A549 (cell line): ENCODE results near the gene PKN1. TPM values are rescaled to one million over a fixed set of nuclear protein-coding genes. Genes with fewer than 3 reads are reported as not detected.

Source experiments
- ATAC-seq, 2 experiments: fragments of 200-7000 bp in 1 of 2; fragments of >200 bp in 1 of 2; cut with Nextera tagmentation in 1 of 2; cut with Tn5 transposase in 1 of 2; 3 replicates each; pipeline versions ENCODE4 v1.8.0 to v1.9.1; 2018 to 2020; ENCODE audit warnings: mild to moderate bottlenecking in 1 of 2, moderate library complexity in 1 of 2
- CTCF ChIA-PET: fragments of 300-600 bp; sonication (Branson Sonifier 250); formaldehyde crosslinking; extraction: SDS; loops from one replicate; lab custom pipeline; 2021; ENCODE audit warnings: antibody characterized with exemption, inconsistent platforms; lab: Yijun Ruan, JAX
- POLR2A ChIA-PET: fragments of 350-600 bp; formaldehyde crosslinking; extraction: SDS; loops from one replicate; lab custom pipeline; 2021; ENCODE audit warnings: antibody characterized with exemption, inconsistent platforms; lab: Yijun Ruan, JAX
- DNase-seq, 2 experiments: peaks; one replicate each; pipeline versions ENCODE4 v3.0.0 to v3.0.0-alpha.2; 2011 to 2016; ENCODE audit warnings: low read depth in 1 of 2, low spot score in 1 of 2
- FAIRE-seq: peaks from 2 replicates; lab custom pipeline; 2011; peaks lifted over from hg19 to GRCh38; lab: Jason Lieb, UNC
- H3K27ac ChIP-seq, 2 experiments: fragments of >200 bp; sonication (Bioruptor Twin); formaldehyde crosslinking; 3 replicates each; pipeline ENCODE4 v1.5.1; 2016 to 2017
- H3K4me1 ChIP-seq: fragments of >200 bp; sonication (Bioruptor Twin); formaldehyde crosslinking; 3 replicates; pipeline ENCODE4 v1.6.1; 2016
- H3K4me2 ChIP-seq: fragments of >200 bp; sonication (Bioruptor Twin); formaldehyde crosslinking; 3 replicates; pipeline ENCODE4 v1.6.1; 2016
- H3K4me3 ChIP-seq: fragments of >200 bp; sonication (Bioruptor Twin); formaldehyde crosslinking; 3 replicates; pipeline ENCODE4 v1.5.1; 2016
- H3K9me3 ChIP-seq: fragments of >200 bp; sonication (Bioruptor Twin); formaldehyde crosslinking; 3 replicates; pipeline ENCODE4 v1.6.1; 2016
- CBX2 ChIP-seq: fragments of 200-600 bp; sonication (generic); IDR thresholded peaks from 2 replicates; pipeline ENCODE4 v1.6.1; 2016; ENCODE audit warnings: low read depth, mild to moderate bottlenecking, borderline replicate concordance
- CBX8 ChIP-seq: fragments of 200-600 bp; sonication (generic); IDR thresholded peaks from 2 replicates; pipeline ENCODE4 v1.6.1; 2016
- CHD2 ChIP-seq: fragments of 150-350 bp; IDR thresholded peaks from 2 replicates; pipeline ENCODE4 v1.6.1; 2014; ENCODE audit warnings: low read length; ENCODE audit not compliant: partially characterized antibody
- CHD4 ChIP-seq: fragments of 200-600 bp; sonication (generic); IDR thresholded peaks from 2 replicates; pipeline ENCODE4 v1.6.1; 2016; ENCODE audit warnings: antibody characterized with exemption, mild to moderate bottlenecking, borderline replicate concordance
- EHMT2 ChIP-seq: fragments of 200-600 bp; sonication (generic); IDR thresholded peaks from 2 replicates; pipeline ENCODE4 v1.6.1; 2016; ENCODE audit warnings: antibody characterized with exemption, low read depth, mild to moderate bottlenecking, moderate library complexity
- EP300 ChIP-seq, 2 experiments: fragments of >200 bp; sonication (Bioruptor Twin); formaldehyde crosslinking; IDR thresholded peaks; 2 replicates in 1 of 2; 3 replicates in 1 of 2; pipeline ENCODE4 v1.6.1; 2016 to 2017
- ESRRA ChIP-seq: fragments of 150-350 bp; IDR thresholded peaks from 2 replicates; pipeline ENCODE4 v1.6.1; 2014; ENCODE audit warnings: mild to moderate bottlenecking, low read length, borderline replicate concordance
- FOXS1 ChIP-seq: fragments of 250-450 bp; sonication (Bioruptor Pico); IDR thresholded peaks from 2 replicates; pipeline ENCODE4 v1.5.0; 2020; ENCODE audit warnings: mild to moderate bottlenecking, moderate library complexity
- GATA3 ChIP-seq: IDR thresholded peaks from 2 replicates; pipeline ENCODE4 v1.6.1; 2012; ENCODE audit warnings: borderline replicate concordance
- HEYL ChIP-seq: fragments of 250-450 bp; sonication (Bioruptor Pico); IDR thresholded peaks from 2 replicates; pipeline ENCODE4 v1.8.0; 2021; ENCODE audit warnings: mild to moderate bottlenecking, moderate library complexity
- HOXB13 ChIP-seq: fragments of 250-450 bp; sonication (Bioruptor Pico); IDR thresholded peaks from 2 replicates; pipeline ENCODE4 v1.5.0; 2020; ENCODE audit warnings: low read depth, mild to moderate bottlenecking, moderate library complexity
- JUNB ChIP-seq: fragments of >200 bp; sonication (Bioruptor Twin); formaldehyde crosslinking; IDR thresholded peaks from 2 replicates; pipeline ENCODE4 v1.6.1; 2016
- MAFK ChIP-seq: fragments of 450-650 bp; IDR thresholded peaks from 2 replicates; pipeline ENCODE4 v1.6.1; 2014; ENCODE audit not compliant: partially characterized antibody
- MYC ChIP-seq: IDR thresholded peaks from 2 replicates; pipeline ENCODE4 v1.6.1; 2012; ENCODE audit warnings: mild to moderate bottlenecking, inconsistent platforms, low read length, improper control_type of control experiment, borderline replicate concordance
- NFE2L2 ChIP-seq: fragments of 150-350 bp; conservative IDR thresholded peaks from 2 replicates; pipeline ENCODE4 v1.6.1; 2014; ENCODE audit warnings: low read length
- NR3C1 ChIP-seq: fragments of >200 bp; sonication (Bioruptor Twin); formaldehyde crosslinking; IDR thresholded peaks from 3 replicates; pipeline ENCODE4 v1.6.1; 2017
- PHF8 ChIP-seq: fragments of 200-600 bp; sonication (generic); IDR thresholded peaks from 2 replicates; pipeline ENCODE4 v1.6.1; 2016; ENCODE audit warnings: low read depth, mild to moderate bottlenecking, antibody characterized with exemption, moderate library complexity, borderline replicate concordance
- POLR2A ChIP-seq: IDR thresholded peaks from 2 replicates; pipeline ENCODE4 v1.6.1; 2012; ENCODE audit warnings: mild to moderate bottlenecking, low read length
- POLR2AphosphoS2 ChIP-seq: conservative IDR thresholded peaks from 2 replicates; pipeline ENCODE4 v1.6.1; 2012; ENCODE audit warnings: low read length, improper control_type of control experiment, inconsistent platforms
- RAD21 ChIP-seq, 2 experiments: fragments of >200 bp in 1 of 2; sonication (Bioruptor Twin) in 1 of 2; formaldehyde crosslinking in 1 of 2; IDR thresholded peaks in 1 of 2; conservative IDR thresholded peaks in 1 of 2; 2 replicates in 1 of 2; 3 replicates in 1 of 2; pipeline ENCODE4 v1.6.1; 2012 to 2018; ENCODE audit warnings: inconsistent platforms in 1 of 2
- RFX5 ChIP-seq: fragments of 450-650 bp; IDR thresholded peaks from 2 replicates; pipeline ENCODE4 v1.7.1; 2014; ENCODE audit warnings: antibody characterized with exemption, mild to moderate bottlenecking, moderate library complexity
- RNF2 ChIP-seq: fragments of 200-600 bp; sonication (generic); IDR thresholded peaks from 2 replicates; pipeline ENCODE4 v1.6.1; 2016; ENCODE audit warnings: low read depth, mild to moderate bottlenecking, antibody characterized with exemption, moderate library complexity, borderline replicate concordance
- TFCP2L1 ChIP-seq: fragments of 250-450 bp; sonication (Bioruptor Pico); IDR thresholded peaks from 2 replicates; pipeline ENCODE4 v1.5.0; 2021; ENCODE audit warnings: mild to moderate bottlenecking
- ZC3H11A ChIP-seq: fragments of 450-650 bp; IDR thresholded peaks from 2 replicates; pipeline ENCODE4 v1.6.1; 2014; ENCODE audit warnings: antibody characterized with exemption, mild to moderate bottlenecking
- ZSCAN20 ChIP-seq: fragments of 250-450 bp; sonication (Bioruptor Pico); IDR thresholded peaks from 2 replicates; pipeline ENCODE4 v1.8.0; 2022; ENCODE audit warnings: mild to moderate bottlenecking, moderate library complexity
- WGBS: methylation state at CpG from one replicate; pipeline ENCODE4 v1.1.6; 2017; ENCODE audit errors: missing lambda C conversion rate; 5-methylcytosine and 5-hydroxymethylcytosine counted together
- polyA plus RNA-seq, 4 experiments: library from polyadenylated mRNA; depleted of rRNA in 3 of 4; stranded (reverse); fragments of >200 nt; fragmentation: RNase III in 1 of 4; extraction: RNeasy Plus Mini Kit Qiagen cat#74134 plus additional on column Dnase treatment in 1 of 4; gene quantifications; 2 replicates in 3 of 4; 3 replicates in 1 of 4; pipeline ENCODE4 v1.2.3, GENCODE V29; 2011 to 2017
- TF ChIP-seq, protein P1 (sequence below): fragments of 450-650 bp; IDR thresholded peaks from 2 replicates; pipeline ENCODE4 v1.6.1; 2014; ENCODE audit warnings: antibody characterized with exemption
- TF ChIP-seq, protein P2 (sequence below): fragments of 150-350 bp; IDR thresholded peaks from 2 replicates; pipeline ENCODE4 v1.6.1; 2014; ENCODE audit warnings: low read depth, mild to moderate bottlenecking, low read length
- TF ChIP-seq, protein P3 (sequence below): IDR thresholded peaks from 2 replicates; pipeline ENCODE4 v1.6.1; 2012; ENCODE audit warnings: low read depth, borderline replicate concordance
- TF ChIP-seq, protein P4 (sequence below): fragments of >200 bp; sonication (Bioruptor Twin); formaldehyde crosslinking; IDR thresholded peaks from 2 replicates; pipeline ENCODE4 v1.6.1; 2016
- TF ChIP-seq, protein P5 (sequence below): fragments of 250-450 bp; sonication (Bioruptor Pico); IDR thresholded peaks from 2 replicates; pipeline ENCODE4 v1.5.0; 2020; ENCODE audit warnings: low read depth, mild to moderate bottlenecking, moderate library complexity
- TF ChIP-seq, protein P6 (sequence below): IDR thresholded peaks from 2 replicates; pipeline ENCODE4 v1.6.1; 2012
- TF ChIP-seq, protein P7 (sequence below): fragments of 250-450 bp; sonication (Bioruptor Pico); IDR thresholded peaks from 2 replicates; pipeline ENCODE4 v1.5.0; 2021; ENCODE audit warnings: mild to moderate bottlenecking, moderate library complexity, borderline replicate concordance

Gene PKN1
- polyA plus RNA-seq, 2 of the 4 experiments (the other 2 are of a cell fraction) = 33.4 to 37.3 TPM

DNA sequence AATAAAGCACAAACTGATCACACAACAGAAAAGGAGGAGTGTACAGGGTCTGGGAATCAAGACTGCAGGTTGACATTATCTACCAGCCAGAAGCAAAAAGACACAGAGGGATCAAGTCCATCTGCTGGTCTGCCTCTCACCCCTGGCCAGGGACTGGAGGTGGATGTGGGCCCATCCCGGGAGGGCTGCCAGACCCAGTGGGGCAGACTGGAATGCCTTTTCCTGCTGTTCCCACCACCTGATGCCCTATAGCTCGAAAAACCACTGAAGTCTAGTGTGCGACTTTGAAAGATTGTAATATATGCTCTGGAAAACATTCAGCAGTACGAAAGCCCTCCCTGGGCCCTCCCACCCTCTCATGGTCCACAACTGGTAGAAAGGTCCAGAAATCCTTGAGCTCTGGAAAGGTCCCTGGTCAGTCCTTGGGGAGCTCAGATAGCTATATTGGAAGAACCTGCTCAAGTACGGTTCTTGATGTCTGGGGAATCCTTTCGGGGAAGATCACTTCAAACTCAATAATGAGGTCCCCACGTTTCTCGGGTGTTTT, 82.5 kb downstream of the PKN1 start:
- H3K4me2 ChIP-seq = peak overlapping the region; percentile 93
- peak overlapping the region; percentile 100 for H3K4me3 ChIP-seq
- H3K27ac ChIP-seq = peak overlapping the region; percentile 99 to 100; a peak in 5 of 6 replicates
- ChIA-PET CTCF (interaction anchor here (0.9 to 3.5 kb wide), 4 partner anchors 8 to 41 kb away, joined by 3 to 17 read pairs (median 3); no protein-coding TSS in a partner anchor), POLR2A (no interaction called here)
- DNase-seq (no peak), ATAC-seq (no peak), FAIRE-seq (no peak)
- no peaks in the 10 kb centered on the region for H3K9me3 ChIP-seq
- 49% methylated on average over 8 of the region's 8 CpGs for WGBS
- peaks cover 61% of the 10 kb centered on the region for H3K4me1 ChIP-seq
- TF ChIP-seq CBX8 = no peak
- TF ChIP-seq EHMT2 = no peak
- TF ChIP-seq ZC3H11A = no peak
- no peak for TF ChIP-seq NR3C1
- no peak for TF ChIP-seq ZSCAN20 (CRISPR knock-in tag)
- TF ChIP-seq ESRRA = no peak
- no peak for TF ChIP-seq PHF8
- TF ChIP-seq EP300 (IDR thresholded peaks at IDR 0.05) = no peak
- TF ChIP-seq, protein P1, sequence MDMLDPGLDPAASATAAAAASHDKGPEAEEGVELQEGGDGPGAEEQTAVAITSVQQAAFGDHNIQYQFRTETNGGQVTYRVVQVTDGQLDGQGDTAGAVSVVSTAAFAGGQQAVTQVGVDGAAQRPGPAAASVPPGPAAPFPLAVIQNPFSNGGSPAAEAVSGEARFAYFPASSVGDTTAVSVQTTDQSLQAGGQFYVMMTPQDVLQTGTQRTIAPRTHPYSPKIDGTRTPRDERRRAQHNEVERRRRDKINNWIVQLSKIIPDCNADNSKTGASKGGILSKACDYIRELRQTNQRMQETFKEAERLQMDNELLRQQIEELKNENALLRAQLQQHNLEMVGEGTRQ = no peak
- TF ChIP-seq RAD21 (conservative IDR thresholded peaks at IDR 0.05 in 1 of 2, IDR thresholded peaks at IDR 0.05 in 1 of 2) = no peak
- TF ChIP-seq, protein P2, sequence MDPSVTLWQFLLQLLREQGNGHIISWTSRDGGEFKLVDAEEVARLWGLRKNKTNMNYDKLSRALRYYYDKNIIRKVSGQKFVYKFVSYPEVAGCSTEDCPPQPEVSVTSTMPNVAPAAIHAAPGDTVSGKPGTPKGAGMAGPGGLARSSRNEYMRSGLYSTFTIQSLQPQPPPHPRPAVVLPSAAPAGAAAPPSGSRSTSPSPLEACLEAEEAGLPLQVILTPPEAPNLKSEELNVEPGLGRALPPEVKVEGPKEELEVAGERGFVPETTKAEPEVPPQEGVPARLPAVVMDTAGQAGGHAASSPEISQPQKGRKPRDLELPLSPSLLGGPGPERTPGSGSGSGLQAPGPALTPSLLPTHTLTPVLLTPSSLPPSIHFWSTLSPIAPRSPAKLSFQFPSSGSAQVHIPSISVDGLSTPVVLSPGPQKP = no peak
- TF ChIP-seq, protein P3, sequence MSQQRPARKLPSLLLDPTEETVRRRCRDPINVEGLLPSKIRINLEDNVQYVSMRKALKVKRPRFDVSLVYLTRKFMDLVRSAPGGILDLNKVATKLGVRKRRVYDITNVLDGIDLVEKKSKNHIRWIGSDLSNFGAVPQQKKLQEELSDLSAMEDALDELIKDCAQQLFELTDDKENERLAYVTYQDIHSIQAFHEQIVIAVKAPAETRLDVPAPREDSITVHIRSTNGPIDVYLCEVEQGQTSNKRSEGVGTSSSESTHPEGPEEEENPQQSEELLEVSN = no peak
- no peak for TF ChIP-seq MAFK
- TF ChIP-seq JUNB = no peak
- TF ChIP-seq HEYL = no peak
- no peak for TF ChIP-seq CHD4
- TF ChIP-seq, protein P4, sequence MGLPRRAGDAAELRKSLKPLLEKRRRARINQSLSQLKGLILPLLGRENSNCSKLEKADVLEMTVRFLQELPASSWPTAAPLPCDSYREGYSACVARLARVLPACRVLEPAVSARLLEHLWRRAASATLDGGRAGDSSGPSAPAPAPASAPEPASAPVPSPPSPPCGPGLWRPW = no peak

DNA sequence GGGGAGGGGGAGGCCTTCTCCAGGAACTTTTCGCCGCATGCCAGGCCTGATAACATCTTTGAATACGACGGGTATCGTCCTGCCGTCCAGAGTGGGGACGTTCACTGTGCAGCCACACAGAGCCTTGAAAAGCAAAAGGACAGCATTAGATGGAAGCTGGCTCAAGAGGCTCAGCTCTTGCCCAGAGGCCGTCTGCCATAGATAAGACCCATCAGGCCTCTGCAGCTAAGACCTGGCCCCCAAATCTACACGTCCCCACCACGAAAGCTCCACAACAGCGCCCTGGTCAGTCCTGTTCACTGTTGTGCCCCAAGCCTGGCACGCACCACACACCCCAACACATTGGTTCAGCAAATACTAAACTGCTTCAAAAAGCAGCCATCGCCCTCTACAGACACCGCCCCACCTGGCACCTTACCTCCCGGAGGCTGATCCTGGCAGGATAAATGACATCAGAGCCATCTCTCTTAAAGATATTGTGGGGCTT, 83.0 kb downstream of the PKN1 start:
- WGBS = 51% methylated on average over 14 of the region's 15 CpGs

More for the DNA sequence above, 83.0 kb downstream of the PKN1 start:
- H3K4me2 ChIP-seq = peak overlapping the region; percentile 93
- ATAC-seq (no peak), FAIRE-seq (no peak), DNase-seq (no peak)
- POLR2A ChIA-PET = interaction anchor here (3.2 kb wide), 1 partner anchor 9 kb away, joined by 112 read pairs; no protein-coding TSS in a partner anchor
- peak overlapping the region; percentile 99 to 100 for H3K27ac ChIP-seq
- peaks cover 64% of the 10 kb centered on the region for H3K4me1 ChIP-seq
- H3K4me3 ChIP-seq = peak overlapping the region; percentile 100
- no peak for TF ChIP-seq CBX2
- TF ChIP-seq, protein P5, sequence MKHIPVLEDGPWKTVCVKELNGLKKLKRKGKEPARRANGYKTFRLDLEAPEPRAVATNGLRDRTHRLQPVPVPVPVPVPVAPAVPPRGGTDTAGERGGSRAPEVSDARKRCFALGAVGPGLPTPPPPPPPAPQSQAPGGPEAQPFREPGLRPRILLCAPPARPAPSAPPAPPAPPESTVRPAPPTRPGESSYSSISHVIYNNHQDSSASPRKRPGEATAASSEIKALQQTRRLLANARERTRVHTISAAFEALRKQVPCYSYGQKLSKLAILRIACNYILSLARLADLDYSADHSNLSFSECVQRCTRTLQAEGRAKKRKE (CRISPR knock-in tag) = no peak
- TF ChIP-seq POLR2AphosphoS2 = no peak
- TF ChIP-seq FOXS1 (CRISPR knock-in tag) = no peak
- no peak for TF ChIP-seq MYC
- TF ChIP-seq CHD2 = no peak
- no peak for TF ChIP-seq NFE2L2
- TF ChIP-seq POLR2A = no peak
- TF ChIP-seq TFCP2L1 = no peak
- no peak for TF ChIP-seq HOXB13 (CRISPR knock-in tag)
- TF ChIP-seq, protein P6, sequence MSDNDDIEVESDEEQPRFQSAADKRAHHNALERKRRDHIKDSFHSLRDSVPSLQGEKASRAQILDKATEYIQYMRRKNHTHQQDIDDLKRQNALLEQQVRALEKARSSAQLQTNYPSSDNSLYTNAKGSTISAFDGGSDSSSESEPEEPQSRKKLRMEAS = no peak
- no peak for TF ChIP-seq RNF2
- TF ChIP-seq GATA3 = no peak
- TF ChIP-seq, protein P7, sequence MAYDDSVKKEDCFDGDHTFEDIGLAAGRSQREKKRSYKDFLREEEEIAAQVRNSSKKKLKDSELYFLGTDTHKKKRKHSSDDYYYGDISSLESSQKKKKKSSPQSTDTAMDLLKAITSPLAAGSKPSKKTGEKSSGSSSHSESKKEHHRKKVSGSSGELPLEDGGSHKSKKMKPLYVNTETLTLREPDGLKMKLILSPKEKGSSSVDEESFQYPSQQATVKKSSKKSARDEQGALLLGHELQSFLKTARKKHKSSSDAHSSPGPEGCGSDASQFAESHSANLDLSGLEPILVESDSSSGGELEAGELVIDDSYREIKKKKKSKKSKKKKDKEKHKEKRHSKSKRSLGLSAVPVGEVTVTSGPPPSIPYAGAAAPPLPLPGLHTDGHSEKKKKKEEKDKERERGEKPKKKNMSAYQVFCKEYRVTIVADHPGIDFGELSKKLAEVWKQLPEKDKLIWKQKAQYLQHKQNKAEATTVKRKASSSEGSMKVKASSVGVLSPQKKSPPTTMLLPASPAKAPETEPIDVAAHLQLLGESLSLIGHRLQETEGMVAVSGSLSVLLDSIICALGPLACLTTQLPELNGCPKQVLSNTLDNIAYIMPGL (CRISPR knock-in tag) = no peak
- no peak for TF ChIP-seq RFX5
- CTCF ChIA-PET = interaction anchor here (0.9 to 3.5 kb wide), 3 partner anchors 9 to 41 kb away, joined by 3 to 17 read pairs (median 3); no protein-coding TSS in a partner anchor
- no peaks in the 10 kb centered on the region for H3K9me3 ChIP-seq
